GM06990 (cell line): ENCODE data around the gene ENC1.

Experiments used
- DNase-seq: peaks from one replicate; pipeline ENCODE4 v3.0.0-alpha.2; 2011; ENCODE audit not compliant: insufficient read length; ENCODE audit errors: extremely low read depth
- H3K27me3 ChIP-seq: replicated peaks from 2 replicates; pipeline ENCODE4 v1.6.0; 2011; ENCODE audit warnings: low read length; ENCODE audit not compliant: control insufficient read depth, insufficient read depth
- H3K36me3 ChIP-seq: 2 replicates; pipeline ENCODE4 v1.5.1; 2011; ENCODE audit warnings: low read length; ENCODE audit not compliant: control insufficient read depth, insufficient read depth
- H3K4me3 ChIP-seq: replicated peaks from 2 replicates; pipeline ENCODE4 v1.5.1; 2011; ENCODE audit warnings: low read depth, mild to moderate bottlenecking, control low read depth, low read length
- TF ChIP-seq, protein P1 (sequence below): IDR thresholded peaks from 2 replicates; pipeline ENCODE4 v1.5.1; 2011; ENCODE audit warnings: low read length, control low read depth, mild to moderate bottlenecking, inconsistent platforms; ENCODE audit not compliant: insufficient read depth, poor library complexity, severe bottlenecking

ENC1 gene

DNA sequence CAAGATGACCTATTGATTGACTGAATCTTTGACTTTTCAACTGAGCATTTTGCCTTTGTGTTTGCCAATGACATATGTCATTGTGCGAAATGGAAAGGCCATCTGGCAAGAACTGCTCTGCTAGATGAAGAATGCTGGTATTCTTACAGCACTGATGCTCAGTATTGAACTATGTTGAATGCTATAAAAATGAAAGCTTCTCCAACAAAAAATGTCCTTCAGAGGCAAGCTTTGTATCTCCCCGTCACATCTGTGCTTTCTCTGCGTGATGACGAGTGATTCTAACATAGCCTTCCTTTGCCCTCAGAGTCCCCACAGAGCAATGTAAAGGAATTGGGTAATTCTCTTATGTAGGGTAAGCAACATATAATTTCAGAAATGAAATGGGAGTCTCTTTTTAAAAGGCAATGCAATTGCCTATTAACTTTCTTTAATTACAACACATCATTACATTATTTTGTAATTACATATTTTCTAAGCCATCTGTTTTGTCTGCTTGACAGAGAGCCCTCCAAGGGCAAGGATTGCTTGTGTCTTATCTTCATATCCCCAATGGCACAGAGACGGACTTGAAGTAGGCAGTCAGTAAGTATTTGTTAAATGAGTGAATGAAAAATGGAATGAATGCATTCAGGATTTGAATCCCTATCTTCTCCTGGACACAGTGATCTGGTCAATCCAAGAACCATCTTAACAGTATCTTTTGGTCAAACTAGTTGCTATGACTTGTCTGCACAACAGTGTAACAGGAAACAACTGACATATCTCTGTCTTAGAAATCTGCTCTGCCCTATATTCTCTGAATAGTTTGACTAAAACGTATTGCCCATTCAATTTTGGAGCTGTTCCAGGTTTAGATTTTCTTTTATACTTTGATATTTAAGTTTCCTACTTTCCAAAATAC is 46.1 kb downstream of the ENC1 start:
- Histone ChIP-seq H3K4me3 (no peak overlapping the region), H3K27me3 (no peaks in the 10 kb centered on the region; the same call in 1 of the 2 replicates), H3K36me3 (no peaks in the 10 kb centered on the region)
- TF ChIP-seq, protein P1, sequence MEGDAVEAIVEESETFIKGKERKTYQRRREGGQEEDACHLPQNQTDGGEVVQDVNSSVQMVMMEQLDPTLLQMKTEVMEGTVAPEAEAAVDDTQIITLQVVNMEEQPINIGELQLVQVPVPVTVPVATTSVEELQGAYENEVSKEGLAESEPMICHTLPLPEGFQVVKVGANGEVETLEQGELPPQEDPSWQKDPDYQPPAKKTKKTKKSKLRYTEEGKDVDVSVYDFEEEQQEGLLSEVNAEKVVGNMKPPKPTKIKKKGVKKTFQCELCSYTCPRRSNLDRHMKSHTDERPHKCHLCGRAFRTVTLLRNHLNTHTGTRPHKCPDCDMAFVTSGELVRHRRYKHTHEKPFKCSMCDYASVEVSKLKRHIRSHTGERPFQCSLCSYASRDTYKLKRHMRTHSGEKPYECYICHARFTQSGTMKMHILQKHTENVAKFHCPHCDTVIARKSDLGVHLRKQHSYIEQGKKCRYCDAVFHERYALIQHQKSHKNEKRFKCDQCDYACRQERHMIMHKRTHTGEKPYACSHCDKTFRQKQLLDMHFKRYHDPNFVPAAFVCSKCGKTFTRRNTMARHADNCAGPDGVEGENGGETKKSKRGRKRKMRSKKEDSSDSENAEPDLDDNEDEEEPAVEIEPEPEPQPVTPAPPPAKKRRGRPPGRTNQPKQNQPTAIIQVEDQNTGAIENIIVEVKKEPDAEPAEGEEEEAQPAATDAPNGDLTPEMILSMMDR = no peak
- no peak for DNase-seq

- no peak for DNase-seq
- no peaks in the 10 kb centered on the region for H3K27me3 ChIP-seq
- no peak overlapping the region for H3K4me3 ChIP-seq
- TF ChIP-seq, protein P1 = no peak
- no peaks in the 10 kb centered on the region for H3K36me3 ChIP-seq
These were observed 51.1 kb downstream of the ENC1 start for GRCh38 chr5:74589204-74590056.

GRCh38 chr5:74588415-74588814 is 52.1 kb downstream of the ENC1 start:
- Histone ChIP-seq H3K4me3 (no peak overlapping the region), H3K36me3 (no peaks in the 10 kb centered on the region), H3K27me3 (no peaks in the 10 kb centered on the region)
- TF ChIP-seq, protein P1 = no peak
- DNase-seq = no peak

DNA sequence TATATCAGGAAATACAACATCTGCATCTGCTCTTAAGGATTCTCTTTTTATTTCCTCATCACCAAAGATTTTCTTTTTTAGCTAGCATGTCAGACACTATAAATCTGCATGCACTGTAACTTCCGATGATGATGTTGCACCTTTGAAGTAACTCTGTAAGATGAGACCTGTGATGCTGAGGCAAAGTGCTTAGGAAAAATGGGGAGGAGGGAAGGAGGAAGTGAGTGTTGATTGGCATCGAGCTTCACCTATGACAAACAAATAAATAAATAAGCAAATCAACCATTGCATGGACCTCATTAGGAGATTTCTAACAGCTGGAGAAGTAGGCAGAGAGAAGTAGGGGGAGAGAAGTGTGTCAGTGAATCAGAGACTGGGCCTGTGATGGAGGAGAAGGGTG is 52.6 kb downstream of the ENC1 start:
- Histone ChIP-seq H3K36me3 (no peaks in the 10 kb centered on the region), H3K4me3 (no peak overlapping the region), H3K27me3 (no peaks in the 10 kb centered on the region)
- no peak for DNase-seq
- TF ChIP-seq, protein P1 = no peak

- Histone ChIP-seq H3K27me3 (no peaks in the 10 kb centered on the region), H3K4me3 (no peak overlapping the region), H3K36me3 (no peaks in the 10 kb centered on the region)
- TF ChIP-seq, protein P1 = no peak
- no peak for DNase-seq
These were observed 53.2 kb downstream of the ENC1 start for GRCh38 chr5:74587300-74587699.
